Activated CD4-positive, alpha-beta T cell treated with anti-CD3 and anti-CD28 coated beads, Interleukin-2, Interleukin-6, amounts not matched to agents 100 ng/mL and 50 ng/mL, durations not matched to agents 16 hours and 8 hours (primary cell): Measurements from ENCODE around the gene ISM1.

ENCODE experiments used
- DNase-seq: peaks from one replicate; pipeline ENCODE4 v3.0.0-alpha.2; 2020

Gene ISM1

DNA sequence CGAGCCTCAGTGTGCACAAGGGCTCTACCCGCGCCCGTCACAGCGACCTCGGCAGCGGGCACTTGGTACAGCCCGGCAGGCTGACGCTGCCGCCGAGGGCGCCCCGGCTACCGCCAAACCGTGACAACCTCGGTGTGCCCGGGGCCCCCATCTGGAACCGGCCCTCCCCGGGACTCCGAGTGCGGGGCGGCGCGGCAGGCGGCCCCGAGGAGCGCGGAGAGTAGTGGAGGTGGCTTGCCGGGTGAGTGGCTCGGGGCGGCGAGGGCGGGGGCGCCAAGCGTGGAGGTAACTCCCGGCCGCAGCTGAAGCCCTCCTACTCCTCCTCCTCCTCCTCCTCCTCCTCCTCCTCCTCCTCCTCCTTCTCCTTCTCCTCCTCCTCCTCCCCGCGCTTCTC is at the start of gene ISM1:
ISM1 (plus strand) TSS at position 371 of the 394 bp plus-strand sequence. CDS start 503 bp downstream, outside the sequence.
- peak; percentile 8 for DNase-seq

GRCh38 chr20:13173201-13173600 is 47.9 kb upstream of the ISM1 start:
- no peak for DNase-seq

GRCh38 chr20:13174402-13174801 is 46.7 kb upstream of the ISM1 start:
- DNase-seq: no peak

DNA sequence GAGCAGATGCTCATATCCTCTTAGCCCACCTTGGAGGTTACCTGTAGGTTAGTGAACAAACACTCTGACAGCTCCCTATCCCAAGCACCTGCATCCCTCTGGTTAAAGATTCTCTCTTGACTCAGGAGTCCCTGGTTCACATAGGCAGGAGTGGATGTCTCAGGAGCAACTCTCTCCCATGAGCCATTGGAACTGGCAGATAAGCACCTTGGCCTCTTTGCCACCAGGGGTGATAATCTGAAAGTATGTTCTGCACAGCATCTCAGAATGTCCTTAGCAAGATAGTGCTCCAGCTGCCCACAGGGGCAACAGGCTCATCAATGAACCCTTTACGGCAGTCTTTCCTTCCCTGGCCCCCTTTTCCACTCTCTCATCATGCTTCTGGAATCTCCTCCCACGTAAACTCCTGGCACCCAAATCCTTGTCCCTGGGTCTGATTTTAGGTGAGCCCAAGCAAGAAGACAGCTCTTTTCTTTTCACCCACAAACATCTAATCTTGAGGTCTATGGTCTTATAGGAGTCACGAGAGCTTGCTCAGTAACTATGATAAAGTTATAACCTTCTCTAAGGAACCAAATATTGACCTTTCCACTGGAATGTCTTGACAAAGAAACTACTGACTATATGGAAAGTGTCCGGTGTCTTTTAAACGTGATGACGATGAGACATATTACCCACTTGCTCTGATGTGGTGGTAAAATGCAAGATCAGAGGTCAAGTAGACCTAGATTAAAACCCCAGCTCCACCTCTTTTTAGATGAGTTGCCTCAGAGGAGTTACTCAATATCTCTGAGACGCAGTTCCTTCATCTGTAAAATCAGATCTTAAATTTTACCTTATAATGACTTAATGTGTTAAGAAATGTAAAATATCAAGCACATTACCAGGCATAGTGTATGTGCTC is 39.8 kb upstream of the ISM1 start:
- no peak for DNase-seq

GRCh38 chr20:13183005-13183404 is 38.1 kb upstream of the ISM1 start:
- peak; percentile 66 for DNase-seq

DNA sequence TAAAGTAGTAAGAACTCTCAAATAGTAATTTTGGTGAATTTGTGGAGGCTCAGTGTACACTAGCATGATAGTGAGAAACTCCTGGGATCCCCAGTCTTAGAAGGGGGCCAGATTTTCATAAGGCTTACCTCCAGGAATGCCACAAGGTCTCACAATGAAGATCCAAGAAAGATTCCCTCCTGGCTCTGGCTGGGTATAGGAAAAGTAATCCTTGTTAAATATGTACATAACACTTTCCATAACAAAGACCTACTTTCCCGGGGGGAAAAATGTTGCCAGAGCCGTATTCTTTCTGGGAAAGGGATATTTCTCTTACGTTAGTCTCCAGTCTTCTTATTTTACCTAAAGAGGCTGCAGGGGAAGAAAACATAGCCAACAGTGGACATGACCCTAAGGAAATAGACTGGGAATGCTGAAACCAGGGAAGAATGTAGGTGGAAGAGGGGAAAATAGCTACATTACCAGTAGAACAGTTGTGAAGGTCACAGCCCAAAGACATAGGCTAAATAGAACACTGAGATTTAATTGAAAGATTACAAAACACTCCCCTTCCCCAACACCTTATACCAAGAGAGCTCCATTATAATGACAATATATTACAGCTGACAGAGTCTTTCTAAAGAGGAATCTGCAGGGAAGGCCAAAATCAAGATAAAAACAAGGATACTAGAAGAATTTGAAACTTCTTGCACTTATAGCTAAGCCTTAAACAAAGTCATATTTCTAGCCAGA is 34.9 kb upstream of the ISM1 start:
- DNase-seq: no peak

DNA sequence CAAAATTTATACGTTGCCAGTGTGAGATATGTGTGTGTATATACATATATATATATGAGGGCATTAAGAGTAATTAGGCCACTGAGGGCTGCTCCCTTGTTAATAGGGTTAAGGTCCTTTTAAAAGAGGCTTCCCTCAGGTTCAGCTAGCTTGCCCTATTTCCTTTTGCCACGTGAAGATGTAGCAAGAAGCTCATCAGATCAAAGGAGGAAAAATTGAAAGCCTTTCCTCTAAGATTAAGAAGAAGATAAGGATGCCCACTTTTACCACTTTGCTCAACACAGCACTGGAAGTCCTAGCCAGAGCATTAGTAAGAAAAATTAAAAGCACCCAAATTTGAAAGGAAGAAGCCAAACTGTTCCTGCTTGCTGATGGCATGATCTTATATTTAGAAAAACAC is 33.2 kb upstream of the ISM1 start:
- no peak for DNase-seq

- no peak for DNase-seq
Observed at GRCh38 chr20:13199279-13199678, 21.8 kb upstream of the ISM1 start.

- no peak for DNase-seq
Observed at GRCh38 chr20:13200767-13201500, 20.1 kb upstream of the ISM1 start.

DNA sequence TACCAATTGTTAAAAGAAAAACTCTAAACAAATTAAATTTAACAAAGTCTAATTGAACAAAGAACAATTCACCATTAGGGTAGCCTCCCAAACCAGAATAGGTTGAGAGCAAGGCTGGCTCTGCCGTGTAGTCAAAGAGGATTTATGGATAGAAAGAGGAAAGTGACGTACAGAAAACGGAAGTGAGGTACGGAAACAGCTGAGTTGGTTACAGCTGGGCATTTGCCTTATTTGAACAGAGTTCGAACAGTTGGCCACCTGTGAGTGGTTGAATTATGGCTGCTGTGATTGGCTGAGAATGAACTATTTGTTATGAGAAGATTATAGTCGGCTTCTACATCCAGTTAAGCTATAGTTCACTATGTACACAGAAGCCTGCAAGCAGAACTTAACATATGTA is 18.5 kb upstream of the ISM1 start:
- DNase-seq: no peak

DNA sequence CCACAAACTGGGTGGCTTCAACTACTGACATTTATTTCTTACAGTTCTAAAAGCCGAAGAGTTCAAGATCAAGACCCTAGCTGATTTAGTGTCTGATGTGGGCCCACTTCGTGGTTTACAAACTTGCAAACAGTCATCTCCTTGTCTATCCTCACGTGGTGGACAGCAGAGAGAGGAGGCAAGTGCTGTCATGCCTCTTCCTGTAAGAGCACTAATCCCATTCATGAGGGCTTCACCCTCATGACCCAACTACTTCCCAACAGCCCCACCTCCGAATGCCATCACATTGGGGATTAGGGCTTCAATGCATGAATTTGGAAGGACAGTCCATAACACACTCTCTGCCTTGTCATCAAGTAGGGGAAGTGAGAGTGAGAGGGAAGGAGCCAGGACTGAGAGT is 15.6 kb upstream of the ISM1 start:
- no peak for DNase-seq

DNA sequence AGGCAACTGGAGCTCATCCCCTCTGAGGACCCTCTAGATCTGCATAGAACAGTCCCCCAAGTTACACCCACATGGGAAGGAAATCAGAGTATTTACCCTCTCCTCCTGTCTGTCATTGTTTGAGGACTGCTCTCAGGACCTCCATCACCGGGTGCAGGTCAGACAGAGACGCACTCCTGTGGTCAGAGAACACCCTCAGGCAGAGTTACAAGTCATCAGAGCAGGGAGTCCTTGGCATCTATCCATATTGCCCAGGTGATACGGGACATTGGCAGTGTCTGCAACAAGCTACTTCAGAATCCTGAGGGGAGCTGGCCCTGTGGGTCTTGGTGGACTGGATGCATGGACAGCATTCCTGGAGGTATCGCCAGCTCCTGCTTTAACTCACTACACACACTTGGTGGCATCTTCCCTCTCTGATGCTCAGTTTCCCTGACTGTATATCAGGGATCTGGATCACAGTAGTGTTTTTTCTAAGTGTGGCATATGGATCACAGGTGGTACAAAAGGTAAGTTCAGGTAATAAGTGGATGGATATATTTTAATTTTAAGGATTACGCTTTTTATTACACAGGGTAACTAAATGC is 15.1 kb upstream of the ISM1 start:
- DNase-seq: no peak

DNA sequence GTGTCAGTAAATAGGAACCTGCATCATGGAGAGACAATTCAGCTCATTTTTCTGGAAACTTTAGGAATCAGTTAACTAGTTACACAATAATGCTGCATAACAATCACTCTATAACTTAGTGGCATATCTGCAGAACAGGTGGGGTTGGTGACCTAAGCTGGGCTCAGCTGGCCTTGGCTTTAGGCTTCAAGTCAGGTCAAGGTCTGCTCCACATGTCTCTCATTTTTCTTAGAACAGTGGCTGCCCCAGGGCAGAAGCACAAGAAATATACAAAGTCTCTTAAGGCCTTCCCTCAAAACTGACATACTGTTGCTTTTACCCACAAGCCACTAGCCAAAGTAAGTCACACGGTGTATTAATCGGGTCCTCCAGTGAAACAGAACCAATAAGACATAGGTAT is 14.1 kb upstream of the ISM1 start:
- DNase-seq: no peak

DNA sequence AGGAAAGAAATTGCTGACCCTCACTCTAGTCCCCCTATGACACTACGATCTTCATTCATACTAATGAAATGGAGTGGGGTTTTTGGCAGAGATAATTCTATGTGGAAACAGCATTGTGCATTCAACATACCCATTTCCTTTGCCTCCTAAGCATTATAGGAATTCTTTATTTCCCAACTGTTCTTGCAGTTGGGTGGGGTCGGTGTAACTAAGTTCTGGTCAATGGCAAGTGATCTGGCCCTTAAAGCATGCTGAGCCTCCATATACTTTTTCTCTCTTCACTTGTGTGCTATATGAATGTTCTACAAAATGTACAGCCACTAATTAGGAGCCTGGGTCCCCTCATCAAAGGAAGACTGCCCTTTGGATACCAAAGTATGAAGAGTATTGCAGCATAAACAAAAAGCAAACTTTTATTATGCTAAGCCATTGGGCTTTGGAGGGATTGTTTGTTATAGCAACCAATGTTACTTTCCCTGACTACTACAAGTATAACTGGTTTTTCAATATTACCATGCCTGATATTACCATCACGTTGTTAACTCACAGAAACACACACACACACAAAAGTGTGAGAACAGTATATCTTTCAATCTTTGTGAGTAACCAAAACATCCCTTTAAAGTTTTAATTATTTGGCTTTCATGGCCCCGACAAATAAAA is 9.0 kb upstream of the ISM1 start:
- DNase-seq: no peak

GRCh38 chr20:13212750-13213149 is 8.3 kb upstream of the ISM1 start:
- DNase-seq: peak; percentile 59

- no peak for DNase-seq
Observed at GRCh38 chr20:13213335-13213734, 7.7 kb upstream of the ISM1 start.

- no peak for DNase-seq
Observed at GRCh38 chr20:13216533-13216932, 4.5 kb upstream of the ISM1 start.

DNA sequence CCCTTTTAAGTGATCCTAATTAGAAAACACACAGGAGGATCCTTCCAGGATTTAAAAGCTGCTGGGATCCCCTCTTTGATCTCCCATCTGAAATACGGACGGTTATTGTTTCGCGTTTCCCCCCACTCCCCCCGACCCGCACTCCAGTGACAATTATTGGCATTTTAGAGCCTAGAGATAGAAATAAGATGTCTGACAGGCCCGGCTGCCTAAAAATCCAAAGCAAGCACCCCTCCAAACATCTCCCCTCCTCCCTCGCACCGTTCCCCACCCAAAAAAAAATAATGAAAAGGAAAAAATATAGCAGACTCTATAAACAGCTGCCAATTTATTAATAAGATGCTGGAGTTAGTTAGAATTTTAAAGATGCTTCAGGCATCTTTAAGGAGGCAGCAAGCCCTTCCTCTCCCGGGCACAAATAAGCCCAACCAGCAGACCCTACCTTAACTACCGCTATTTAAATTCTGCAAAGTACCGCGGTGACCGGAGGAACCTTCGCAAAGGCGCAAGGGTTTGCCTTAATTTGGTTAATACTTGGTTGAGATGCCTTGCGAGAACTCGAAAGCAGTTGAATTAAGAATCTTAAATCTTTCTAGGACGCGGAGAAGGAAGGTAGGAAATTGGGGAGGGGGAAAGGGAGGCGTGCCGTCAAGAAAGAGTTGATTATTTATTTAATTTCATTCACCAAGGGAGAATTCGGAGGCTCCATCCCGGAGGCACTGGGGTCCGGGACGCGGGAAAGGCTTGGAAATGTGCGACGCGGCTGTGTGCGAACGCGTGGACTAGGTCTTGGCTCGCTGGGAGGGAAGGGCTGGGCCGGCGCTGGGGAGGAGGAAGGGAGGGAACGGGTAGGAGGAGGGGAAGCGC is 1.5 kb upstream of the ISM1 start:
- no peak for DNase-seq

DNA sequence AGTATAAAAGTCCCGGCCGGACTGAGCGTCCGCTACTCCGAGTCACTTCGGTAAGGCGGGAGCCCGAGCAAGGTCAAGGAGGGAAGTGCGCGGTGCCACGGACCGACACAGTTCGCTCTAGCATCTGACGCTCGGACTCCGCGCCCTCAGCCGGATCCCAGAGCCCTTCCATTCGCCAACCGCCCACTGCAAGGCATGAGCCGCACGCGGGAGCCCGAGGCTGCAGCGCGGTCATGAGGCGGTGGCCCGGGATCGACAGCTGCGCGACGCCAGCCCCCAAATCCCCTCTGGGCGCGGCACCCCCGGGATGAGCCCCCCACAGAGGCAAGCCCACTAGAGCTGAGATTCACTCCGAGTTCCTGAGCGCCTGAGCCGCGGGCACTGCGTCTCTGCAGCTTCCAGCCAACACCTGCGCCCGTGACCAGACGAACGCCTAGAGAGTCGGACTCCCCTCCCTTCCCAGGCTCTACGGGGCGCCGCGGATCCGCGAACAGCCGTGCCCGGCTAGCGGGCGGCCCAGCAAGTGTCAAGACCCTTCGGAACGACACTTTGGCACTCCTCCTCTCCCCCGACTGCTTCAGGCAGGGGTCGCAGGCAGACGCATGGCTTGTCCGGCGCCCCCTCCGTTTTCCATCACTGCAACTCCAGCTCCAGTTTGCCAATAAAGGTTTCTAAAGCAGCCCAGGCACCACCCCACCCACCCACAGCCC is 725 bp upstream of the ISM1 start:
- DNase-seq: peak; percentile 12

- DNase-seq: peak; percentile 3
Observed at GRCh38 chr20:13221313-13221672, 219 bp downstream of the ISM1 start.
